K562 (cell line): ENCODE data around the gene GNGT2. TPM values are rescaled to one million over a fixed set of nuclear protein-coding genes. Genes with fewer than 3 reads are reported as not detected.

Source experiments
- ATAC-seq: fragments of 200-7000 bp; cut with Tn5 transposase; 3 replicates; pipeline ENCODE4 v1.9.1; 2020; ENCODE audit warnings: moderate library complexity
- BruUV-seq: library from RNA; stranded (reverse); fragments of 400-500 nt; replicated peaks from 2 replicates; lab custom pipeline; 2021; lab: Mats Ljungman, UMichigan
- CTCF ChIA-PET: fragments of 300-600 bp; formaldehyde crosslinking; extraction: SDS; loops from one replicate; lab custom pipeline; 2021; ENCODE audit warnings: low intra/inter-chr PET ratio; lab: Yijun Ruan, JAX
- POLR2A ChIA-PET: fragments of 300-600, 350-650 bp; sonication (Branson Sonifier 250); formaldehyde crosslinking; extraction: SDS; loops from one replicate; lab custom pipeline; 2021; ENCODE audit warnings: antibody characterized with exemption, inconsistent platforms; lab: Yijun Ruan, JAX
- DNase-seq, 4 experiments: peaks; one replicate each; pipeline versions ENCODE4 v3.0.0 to v3.0.0-alpha.2; 2011 to 2018; ENCODE audit warnings: low spot score in 3 of 4, mixed read lengths in 3 of 4; ENCODE audit errors: extremely low read depth in 1 of 4
- FAIRE-seq: peaks from 2 replicates; lab custom pipeline; 2011; peaks lifted over from hg19 to GRCh38; lab: Jason Lieb, UNC
- H2AFZ ChIP-seq: 2 replicates; pipeline ENCODE4 v1.6.0; 2011; ENCODE audit warnings: low read depth, low read length, control low read depth, inconsistent platforms
- H3K27ac ChIP-seq: fragments of 200-600 bp; 3 replicates; pipeline ENCODE4 v1.8.0; 2011; ENCODE audit warnings: low read depth, mild to moderate bottlenecking, control low read depth, inconsistent platforms, low read length, moderate library complexity, mixed read lengths; ENCODE audit errors: extremely low read depth
- H3K27me3 ChIP-seq, 2 experiments: fragments of 300-600 bp in 1 of 2; 2 replicates in 1 of 2; 3 replicates in 1 of 2; pipeline versions ENCODE4 v1.6.0 to v1.8.0; 2011; ENCODE audit warnings: inconsistent platforms in 2 of 2, low read length in 2 of 2, mild to moderate bottlenecking in 1 of 2, mixed read lengths in 1 of 2, moderate library complexity in 1 of 2; ENCODE audit not compliant: control insufficient read depth in 2 of 2, insufficient read depth in 2 of 2
- H3K36me3 ChIP-seq: fragments of 300-600 bp; 3 replicates; pipeline ENCODE4 v1.8.0; 2011; ENCODE audit warnings: mild to moderate bottlenecking, low read length, inconsistent platforms; ENCODE audit not compliant: control insufficient read depth, insufficient read depth
- H3K4me1 ChIP-seq, 2 experiments: fragments of 200-600 bp in 1 of 2; replicated peaks in 1 of 2; 2 replicates in 1 of 2; 3 replicates in 1 of 2; pipeline versions ENCODE4 v1.5.1 to v1.8.0; 2011; ENCODE audit warnings: inconsistent platforms in 2 of 2, low read length in 2 of 2, mild to moderate bottlenecking in 1 of 2, mixed read lengths in 1 of 2, moderate library complexity in 1 of 2; ENCODE audit not compliant: control insufficient read depth in 2 of 2, insufficient read depth in 2 of 2
- H3K4me2 ChIP-seq: 2 replicates; pipeline ENCODE4 v1.6.1; 2011; ENCODE audit warnings: low read length, control low read depth, inconsistent platforms, mixed read lengths; ENCODE audit not compliant: insufficient read depth
- H3K4me3 ChIP-seq: fragments of 200-600 bp; sonication (generic), shearing (Covaris generic); 2 replicates; pipeline ENCODE4 v1.5.1; 2016; ENCODE audit warnings: control low read depth, inconsistent platforms
- H3K79me2 ChIP-seq: fragments of 200-600 bp; 3 replicates; pipeline ENCODE4 v1.8.0; 2011; ENCODE audit warnings: low read length, inconsistent platforms; ENCODE audit not compliant: control insufficient read depth, insufficient read depth
- H3K9ac ChIP-seq, 2 experiments: 2 replicates each; pipeline versions ENCODE4 v1.6.0 to v1.6.1; 2011; ENCODE audit warnings: low read depth in 2 of 2, low read length in 2 of 2, control low read depth in 1 of 2, inconsistent platforms in 1 of 2, mild to moderate bottlenecking in 1 of 2, mixed read lengths in 1 of 2; ENCODE audit not compliant: insufficient read depth in 1 of 2
- H3K9me1 ChIP-seq: one replicate; pipeline ENCODE4 v1.6.0; 2011; ENCODE audit warnings: inconsistent platforms, mild to moderate bottlenecking, low read length, moderate library complexity; ENCODE audit not compliant: control insufficient read depth, insufficient read depth
- H3K9me3 ChIP-seq: replicated peaks from 2 replicates; pipeline ENCODE4 v1.5.1; 2011; ENCODE audit warnings: low read depth, low read length, inconsistent platforms; ENCODE audit not compliant: control insufficient read depth, insufficient read depth
- H4K20me1 ChIP-seq: replicated peaks from 2 replicates; pipeline ENCODE4 v1.6.1; 2011; ENCODE audit warnings: low read length, inconsistent platforms, mixed read lengths; ENCODE audit not compliant: control insufficient read depth, insufficient read depth
- ASH1L ChIP-seq: fragments of 450-650 bp; IDR thresholded peaks from 2 replicates; pipeline ENCODE4 v1.6.1; 2018; ENCODE audit warnings: borderline replicate concordance, mild to moderate bottlenecking, low read depth; ENCODE audit not compliant: partially characterized antibody
- BDP1 ChIP-seq: IDR thresholded peaks from 3 replicates; pipeline ENCODE4 v1.6.1; 2011; ENCODE audit not compliant: insufficient read length, insufficient read depth
- ELF1 ChIP-seq: fragments of 200-800 bp; sonication (Bioruptor generic); IDR thresholded peaks from 2 replicates; pipeline ENCODE4 v1.6.1; 2016; ENCODE audit warnings: missing genetic modification characterization, missing compliant biosample characterization
- ERF ChIP-seq: fragments of 450-650 bp; formaldehyde crosslinking; IDR thresholded peaks from 2 replicates; pipeline ENCODE4 v1.4.0; 2020; ENCODE audit warnings: mild to moderate bottlenecking, mixed read lengths
- ESRRA ChIP-seq: fragments of 450-650 bp; IDR thresholded peaks from 2 replicates; pipeline ENCODE4 v1.6.1; 2014; ENCODE audit warnings: low read depth, mild to moderate bottlenecking, moderate library complexity, borderline replicate concordance
- HSF4 ChIP-seq: fragments of 250-450 bp; sonication (Bioruptor Pico); IDR thresholded peaks from 2 replicates; pipeline ENCODE4 v2.1.2; 2022; ENCODE audit warnings: mild to moderate bottlenecking, moderate library complexity, borderline replicate concordance
- KLF1 ChIP-seq: fragments of 450-650 bp; IDR thresholded peaks from 2 replicates; pipeline ENCODE4 v1.6.1; 2016; ENCODE audit warnings: missing genetic modification characterization, missing compliant biosample characterization
- LARP7 ChIP-seq: fragments of 450-650 bp; IDR thresholded peaks from 2 replicates; pipeline ENCODE4 v1.6.1; 2016
- NCOA1 ChIP-seq: fragments of 450-650 bp; IDR thresholded peaks from 2 replicates; pipeline ENCODE4 v1.6.1; 2016; ENCODE audit warnings: low read depth
- NFXL1 ChIP-seq: fragments of 450-650 bp; formaldehyde crosslinking; IDR thresholded peaks from 2 replicates; pipeline ENCODE4 v1.4.0; 2021; ENCODE audit warnings: mild to moderate bottlenecking
- TAF9B ChIP-seq: fragments of 450-650 bp; IDR thresholded peaks from 2 replicates; pipeline ENCODE4 v1.6.1; 2018; ENCODE audit warnings: mild to moderate bottlenecking; ENCODE audit not compliant: partially characterized antibody
- TCF7L2 ChIP-seq: fragments of 150-350 bp; IDR thresholded peaks from 2 replicates; pipeline ENCODE4 v1.6.1; 2016; ENCODE audit warnings: low read depth, mild to moderate bottlenecking, low read length, moderate library complexity
- TEAD2 ChIP-seq: fragments of 450-650 bp; IDR thresholded peaks from 2 replicates; pipeline ENCODE4 v1.6.1; 2016; ENCODE audit warnings: missing genetic modification characterization, control low read depth, missing compliant biosample characterization
- WHSC1 ChIP-seq: IDR thresholded peaks from one replicate; pipeline ENCODE4 v1.6.1; 2012; ENCODE audit warnings: low read length, control low read depth, inconsistent platforms
- ZC3H4 ChIP-seq: sonication (generic); formaldehyde crosslinking; IDR thresholded peaks from 2 replicates; pipeline ENCODE4 v1.9.0; 2021; ENCODE audit warnings: missing genetic modification reagents, borderline replicate concordance
- ZNF217 ChIP-seq: sonication (generic); formaldehyde crosslinking; IDR thresholded peaks from 2 replicates; pipeline ENCODE4 v1.8.0; 2022; ENCODE audit warnings: mild to moderate bottlenecking, missing genetic modification reagents
- ZNF76 ChIP-seq: fragments of 250-450 bp; sonication (Bioruptor Pico); IDR thresholded peaks from 2 replicates; pipeline ENCODE4 v1.4.0; 2020; ENCODE audit warnings: mild to moderate bottlenecking, moderate library complexity, borderline replicate concordance
- ZNF764 ChIP-seq: fragments of 250-450 bp; sonication (Bioruptor Pico); IDR thresholded peaks from 2 replicates; pipeline ENCODE4 v1.4.0; 2020; ENCODE audit warnings: low read depth, mild to moderate bottlenecking, moderate library complexity
- WGBS: fragments of 100-300 bp; shearing (Covaris generic); methylation state at CpG from one replicate; pipeline ENCODE4 v1.1.6; 2016; ENCODE audit warnings: low coverage, mixed read lengths; ENCODE audit not compliant: insufficient coverage; ENCODE audit errors: missing lambda C conversion rate; 5-methylcytosine and 5-hydroxymethylcytosine counted together
- in situ Hi-C: fragments of 300-500 bp; cut with MboI; formaldehyde crosslinking; loops from 4 replicates; pipeline ENCODE4 v1.15.0; 2018; ENCODE audit warnings: inconsistent platforms, mixed read lengths
- intact Hi-C: fragments of 100-400 bp; cut with micrococcal nuclease; formaldehyde crosslinking; loops from 2 replicates; pipeline ENCODE4 v1.14.2; 2022
- polyA plus RNA-seq, 8 experiments: library from polyadenylated mRNA; depleted of rRNA in 4 of 8; stranded (reverse) in 5 of 8; unstranded in 3 of 8; fragments of >200 nt; fragmentation: Nextera tagmentation in 2 of 8; fragmentation: Illumina TruSeq in 1 of 8; extraction: Ambion mirVana in 2 of 8; extraction: Trizol in 1 of 8; gene quantifications; 2 replicates each; pipeline versions ENCODE4 v1.2.1 to v1.2.3, GENCODE V29; 2011 to 2014; ENCODE audit warnings: inconsistent platforms in 1 of 8, missing spikeins in 1 of 8
- total RNA-seq, 7 experiments: library from RNA; depleted of rRNA in 6 of 7; stranded (reverse); fragments of >200 nt in 6 of 7; fragmentation: Illumina TruSeq in 2 of 7; extraction: Trizol in 2 of 7; gene quantifications; 2 replicates each; pipeline versions ENCODE4 v1.2.1 to v1.2.3, GENCODE V29; 2011 to 2021; ENCODE audit warnings: low replicate concordance in 1 of 7
- TF ChIP-seq, protein P1 (sequence below): fragments of 250-450 bp; sonication (Bioruptor Pico); IDR thresholded peaks from 2 replicates; pipeline ENCODE4 v1.6.1; 2021; ENCODE audit warnings: mild to moderate bottlenecking
- TF ChIP-seq, protein P2 (sequence below): sonication (generic); formaldehyde crosslinking; IDR thresholded peaks from 2 replicates; pipeline ENCODE4 v1.8.0; 2023; ENCODE audit warnings: missing genetic modification reagents, mild to moderate bottlenecking, borderline replicate concordance

The GNGT2 gene
- total and polyA plus RNA-seq, 9 of the 15 experiments (the other 6 are each of a cell fraction or from before 2014, with no cell fraction given), result not detected

DNA sequence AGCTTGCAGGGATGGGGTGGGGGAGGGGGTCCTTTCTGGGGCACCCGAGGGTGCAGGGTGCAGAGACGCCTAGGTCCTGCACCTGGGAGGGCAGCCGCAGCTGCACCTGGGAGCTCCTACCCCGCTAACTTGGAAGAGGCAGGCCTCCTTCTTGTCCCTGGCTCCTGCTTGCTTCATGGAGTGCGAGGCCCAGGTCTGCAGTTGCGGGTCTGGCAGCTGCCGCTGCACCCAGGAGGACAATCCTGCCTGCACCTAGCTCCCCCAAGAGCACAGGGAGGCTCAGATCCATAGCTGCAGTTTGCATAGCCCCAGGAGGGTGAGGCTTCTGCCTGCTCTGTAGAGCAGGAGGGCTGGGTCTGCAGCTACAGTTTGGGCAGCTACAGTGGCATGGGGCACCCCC lies 26.6 kb downstream of the GNGT2 start:
- in situ Hi-C loops, result no loop called here
- Histone ChIP-seq H3K27me3 (no peaks in the 10 kb centered on the region), H3K9ac (no peak overlapping the region), H3K9me3 (0 out of 2 replicates have a peak, but pooled peaks cover 3% of the 10 kb centered on the region), H3K79me2 (no peaks in the 10 kb centered on the region), H3K4me1 (no peaks in the 10 kb centered on the region; a peak in 1 of 5 replicates), H3K9me1 (no peaks in the 10 kb centered on the region), H2AFZ (no peak overlapping the region), H3K36me3 (no peaks in the 10 kb centered on the region), H3K27ac (no peak overlapping the region), H3K4me2 (no peak overlapping the region), H3K4me3 (no peak overlapping the region), H4K20me1 (no peaks in the 10 kb centered on the region)
- BruUV-seq, result no TSS peak
- no peak for ATAC-seq
- no peak for TF ChIP-seq ELF1
- TF ChIP-seq BDP1, result no peak
- no peak for TF ChIP-seq TAF9B
- no peak for TF ChIP-seq LARP7
- no peak for TF ChIP-seq NFXL1 (CRISPR knock-in tag)
- TF ChIP-seq ZNF764 (CRISPR knock-in tag), result no peak
- TF ChIP-seq KLF1 (tag), result no peak
- no peak for TF ChIP-seq ERF (CRISPR knock-in tag)
- no peak for TF ChIP-seq HSF4 (CRISPR knock-in tag)
- TF ChIP-seq ZNF217 (CRISPR knock-in tag), result no peak
- TF ChIP-seq ESRRA, result no peak
- TF ChIP-seq, protein P1, sequence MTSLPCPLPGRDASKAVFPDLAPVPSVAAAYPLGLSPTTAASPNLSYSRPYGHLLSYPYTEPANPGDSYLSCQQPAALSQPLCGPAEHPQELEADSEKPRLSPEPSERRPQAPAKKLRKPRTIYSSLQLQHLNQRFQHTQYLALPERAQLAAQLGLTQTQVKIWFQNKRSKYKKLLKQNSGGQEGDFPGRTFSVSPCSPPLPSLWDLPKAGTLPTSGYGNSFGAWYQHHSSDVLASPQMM, result no peak
- no peak for TF ChIP-seq ZC3H4 (CRISPR knock-in tag)
- TF ChIP-seq WHSC1, result no peak
- no peak for TF ChIP-seq ZNF76 (CRISPR knock-in tag)
- TF ChIP-seq, protein P2, sequence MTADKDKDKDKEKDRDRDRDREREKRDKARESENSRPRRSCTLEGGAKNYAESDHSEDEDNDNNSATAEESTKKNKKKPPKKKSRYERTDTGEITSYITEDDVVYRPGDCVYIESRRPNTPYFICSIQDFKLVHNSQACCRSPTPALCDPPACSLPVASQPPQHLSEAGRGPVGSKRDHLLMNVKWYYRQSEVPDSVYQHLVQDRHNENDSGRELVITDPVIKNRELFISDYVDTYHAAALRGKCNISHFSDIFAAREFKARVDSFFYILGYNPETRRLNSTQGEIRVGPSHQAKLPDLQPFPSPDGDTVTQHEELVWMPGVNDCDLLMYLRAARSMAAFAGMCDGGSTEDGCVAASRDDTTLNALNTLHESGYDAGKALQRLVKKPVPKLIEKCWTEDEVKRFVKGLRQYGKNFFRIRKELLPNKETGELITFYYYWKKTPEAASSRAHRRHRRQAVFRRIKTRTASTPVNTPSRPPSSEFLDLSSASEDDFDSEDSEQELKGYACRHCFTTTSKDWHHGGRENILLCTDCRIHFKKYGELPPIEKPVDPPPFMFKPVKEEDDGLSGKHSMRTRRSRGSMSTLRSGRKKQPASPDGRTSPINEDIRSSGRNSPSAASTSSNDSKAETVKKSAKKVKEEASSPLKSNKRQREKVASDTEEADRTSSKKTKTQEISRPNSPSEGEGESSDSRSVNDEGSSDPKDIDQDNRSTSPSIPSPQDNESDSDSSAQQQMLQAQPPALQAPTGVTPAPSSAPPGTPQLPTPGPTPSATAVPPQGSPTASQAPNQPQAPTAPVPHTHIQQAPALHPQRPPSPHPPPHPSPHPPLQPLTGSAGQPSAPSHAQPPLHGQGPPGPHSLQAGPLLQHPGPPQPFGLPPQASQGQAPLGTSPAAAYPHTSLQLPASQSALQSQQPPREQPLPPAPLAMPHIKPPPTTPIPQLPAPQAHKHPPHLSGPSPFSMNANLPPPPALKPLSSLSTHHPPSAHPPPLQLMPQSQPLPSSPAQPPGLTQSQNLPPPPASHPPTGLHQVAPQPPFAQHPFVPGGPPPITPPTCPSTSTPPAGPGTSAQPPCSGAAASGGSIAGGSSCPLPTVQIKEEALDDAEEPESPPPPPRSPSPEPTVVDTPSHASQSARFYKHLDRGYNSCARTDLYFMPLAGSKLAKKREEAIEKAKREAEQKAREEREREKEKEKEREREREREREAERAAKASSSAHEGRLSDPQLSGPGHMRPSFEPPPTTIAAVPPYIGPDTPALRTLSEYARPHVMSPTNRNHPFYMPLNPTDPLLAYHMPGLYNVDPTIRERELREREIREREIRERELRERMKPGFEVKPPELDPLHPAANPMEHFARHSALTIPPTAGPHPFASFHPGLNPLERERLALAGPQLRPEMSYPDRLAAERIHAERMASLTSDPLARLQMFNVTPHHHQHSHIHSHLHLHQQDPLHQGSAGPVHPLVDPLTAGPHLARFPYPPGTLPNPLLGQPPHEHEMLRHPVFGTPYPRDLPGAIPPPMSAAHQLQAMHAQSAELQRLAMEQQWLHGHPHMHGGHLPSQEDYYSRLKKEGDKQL (CRISPR knock-in tag), result no peak
- no peak for TF ChIP-seq NCOA1
- no peak for TF ChIP-seq TCF7L2
- no peak for TF ChIP-seq ASH1L
- TF ChIP-seq TEAD2 (tag), result no peak
- ChIA-PET POLR2A (no interaction called here), CTCF (no interaction called here)
- intact Hi-C loops, result loop anchor here (5.0 kb wide), 2 partner anchors 108 to 214 kb away; no protein-coding TSS in a partner anchor
- DNase-seq, result no peak
- WGBS, result 0% methylated on average over 7 of the region's 7 CpGs
- FAIRE-seq, result no peak
